T-helper 9 cell (primary cell): ENCODE measurements around the gene LETMD1.
"Not testable (repeated sequence)": the region's sequence is repeated elsewhere in the genome, so short reads cannot be mapped to it uniquely, and the experiment has no call there.

Source experiments
- DNase-seq: peaks from one replicate; pipeline ENCODE4 v3.0.0-alpha.2; 2020
- total RNA-seq, 2 donors: gene quantifications; one replicate each; lab custom pipeline; 2026; lab: John Stamatoyannopoulos, UW

The LETMD1 gene, protein sequence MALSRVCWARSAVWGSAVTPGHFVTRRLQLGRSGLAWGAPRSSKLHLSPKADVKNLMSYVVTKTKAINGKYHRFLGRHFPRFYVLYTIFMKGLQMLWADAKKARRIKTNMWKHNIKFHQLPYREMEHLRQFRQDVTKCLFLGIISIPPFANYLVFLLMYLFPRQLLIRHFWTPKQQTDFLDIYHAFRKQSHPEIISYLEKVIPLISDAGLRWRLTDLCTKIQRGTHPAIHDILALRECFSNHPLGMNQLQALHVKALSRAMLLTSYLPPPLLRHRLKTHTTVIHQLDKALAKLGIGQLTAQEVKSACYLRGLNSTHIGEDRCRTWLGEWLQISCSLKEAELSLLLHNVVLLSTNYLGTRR
- 48.0 to 54.9 reads per million in 2 donors for total RNA-seq

DNA sequence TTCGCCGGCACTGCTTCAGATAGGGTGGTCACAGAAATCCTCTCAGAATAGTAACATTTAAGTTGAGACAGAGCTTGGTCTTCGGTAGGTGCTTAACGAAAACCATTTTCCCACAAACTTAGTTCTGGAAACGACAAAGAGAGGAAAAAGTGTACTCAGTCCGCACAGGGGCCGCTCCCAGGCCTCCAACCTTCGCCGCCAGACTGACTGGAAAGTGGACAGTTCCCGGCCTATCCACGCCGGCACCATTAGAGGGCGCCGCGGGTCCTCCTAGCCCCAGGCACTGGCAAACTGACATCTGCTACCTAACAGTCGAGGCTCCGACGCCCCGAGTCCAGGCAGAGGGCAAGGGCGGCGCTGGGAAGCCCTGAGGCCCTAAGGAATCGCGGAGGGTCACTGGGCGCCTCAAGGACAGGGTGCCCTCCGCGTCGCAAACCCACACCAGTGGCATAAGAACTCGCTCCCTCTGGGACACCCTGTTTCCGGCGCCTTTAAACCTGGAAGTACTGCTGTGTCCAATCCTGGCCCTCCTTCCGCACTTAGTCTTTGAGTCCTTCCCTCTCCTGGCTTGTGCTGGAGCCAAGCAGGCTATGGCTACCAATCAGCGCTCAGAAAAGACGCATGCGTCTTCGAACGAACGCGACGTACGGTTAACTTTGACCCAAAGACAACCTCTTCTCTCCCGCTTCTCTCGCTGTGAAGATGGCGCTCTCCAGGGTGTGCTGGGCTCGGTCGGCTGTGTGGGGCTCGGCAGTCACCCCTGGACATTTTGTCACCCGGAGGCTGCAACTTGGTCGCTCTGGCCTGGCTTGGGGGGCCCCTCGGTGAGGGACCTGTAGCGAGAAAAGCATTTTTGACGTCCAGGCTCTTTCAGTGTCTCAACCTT, at the start of gene LETMD1:
LETMD1 (plus strand) TSS at position 673 of the 886 bp plus-strand sequence; CDS start at position 703, 30 bp downstream.
- peak; percentile 79 for DNase-seq

DNA sequence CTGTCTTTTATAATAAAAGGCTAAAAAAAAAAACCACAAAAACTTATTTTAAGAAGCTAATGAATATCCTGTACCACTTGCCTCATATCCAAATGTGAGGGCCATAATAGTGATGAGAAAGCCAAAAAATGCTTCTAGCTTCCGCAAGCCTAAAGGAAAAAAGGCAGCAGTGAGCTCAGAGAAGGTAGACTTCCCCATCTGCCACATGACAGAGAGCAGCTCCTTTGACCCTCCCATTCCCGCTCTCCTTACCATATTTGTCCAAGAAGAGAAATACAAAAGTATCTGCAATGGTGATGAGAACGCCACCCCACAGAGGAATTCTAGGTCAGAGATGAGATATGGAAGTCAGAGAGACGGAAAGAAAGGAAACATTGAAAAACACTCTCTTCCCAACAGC, 49.0 kb upstream of the LETMD1 start:
- no peak for DNase-seq

DNA sequence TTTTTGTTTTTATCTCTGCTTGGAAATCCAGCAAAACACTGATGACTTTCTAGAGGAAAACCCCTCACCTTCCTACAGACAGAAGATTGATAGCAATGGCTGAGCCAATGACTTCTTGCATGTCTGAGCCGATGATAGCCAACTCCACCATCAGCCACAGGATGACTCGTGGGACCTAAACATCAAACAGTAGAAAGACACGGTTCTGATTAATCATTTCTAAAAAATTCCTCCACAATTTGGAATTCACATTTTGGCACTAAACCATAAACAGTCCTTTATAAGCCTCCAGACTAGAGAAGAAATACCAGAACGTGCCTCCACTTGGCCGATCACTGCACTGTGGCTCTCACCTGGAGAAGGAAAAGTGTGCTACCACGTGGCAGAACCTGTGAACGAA, 47.9 kb upstream of the LETMD1 start:
- DNase-seq: no peak

DNA sequence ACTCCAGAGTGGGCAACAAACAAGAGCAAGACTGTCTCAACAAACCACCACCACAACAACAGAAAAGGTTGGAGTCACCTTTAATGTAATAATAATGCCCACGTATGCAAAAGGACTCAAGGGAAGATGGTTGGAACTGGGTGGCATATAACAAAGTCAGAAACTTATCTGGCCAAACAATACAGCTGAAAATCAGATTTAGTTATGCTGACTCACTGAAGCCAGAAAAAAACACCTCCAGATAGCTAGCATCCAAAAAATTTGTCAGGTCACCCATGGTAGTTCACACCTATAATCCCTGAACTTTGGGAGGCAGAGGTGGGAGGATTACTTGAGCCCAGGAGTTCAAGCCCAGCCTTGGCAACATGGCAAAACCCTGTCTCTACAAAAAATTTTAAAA, 46.3 kb upstream of the LETMD1 start:
- no peak for DNase-seq

DNA sequence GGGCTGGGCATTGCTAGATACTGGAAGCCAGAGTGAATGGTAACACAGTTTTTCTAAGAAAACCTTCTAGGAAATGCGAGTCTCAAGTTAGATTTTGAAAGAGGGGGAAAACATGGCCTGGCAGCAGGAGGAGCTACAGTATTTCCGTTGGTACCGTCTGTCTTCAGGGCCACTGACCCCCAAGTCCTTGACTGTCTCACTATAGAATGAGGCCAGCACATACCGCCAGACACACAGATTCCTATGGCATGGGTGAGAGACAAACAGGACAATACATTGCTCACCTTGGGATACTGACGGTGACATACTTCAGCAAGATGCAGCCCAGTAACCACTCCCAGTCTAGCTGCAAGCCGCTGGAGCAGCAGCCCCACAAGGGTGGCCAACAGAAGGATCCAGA, 43.6 kb upstream of the LETMD1 start:
- DNase-seq: no peak

DNA sequence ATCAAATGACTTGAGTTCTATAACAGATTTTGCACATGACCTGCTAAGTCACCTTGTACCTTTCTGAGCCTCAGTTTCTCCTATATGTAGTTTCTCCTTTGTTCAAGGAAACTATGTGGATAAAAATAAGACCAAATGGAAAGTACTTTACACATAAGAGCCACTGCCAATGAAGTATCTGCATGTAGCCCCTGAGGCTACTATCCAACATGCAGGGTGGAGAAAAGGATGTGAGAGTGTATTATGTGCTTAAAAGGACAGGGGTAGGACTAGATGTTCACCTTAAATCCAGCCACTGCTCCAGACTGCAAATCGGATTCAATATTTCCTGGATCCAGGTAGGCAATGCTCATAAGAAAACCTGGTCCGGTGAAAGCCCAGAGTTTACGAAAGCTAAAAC, 43.1 kb upstream of the LETMD1 start:
- DNase-seq: no peak

DNA sequence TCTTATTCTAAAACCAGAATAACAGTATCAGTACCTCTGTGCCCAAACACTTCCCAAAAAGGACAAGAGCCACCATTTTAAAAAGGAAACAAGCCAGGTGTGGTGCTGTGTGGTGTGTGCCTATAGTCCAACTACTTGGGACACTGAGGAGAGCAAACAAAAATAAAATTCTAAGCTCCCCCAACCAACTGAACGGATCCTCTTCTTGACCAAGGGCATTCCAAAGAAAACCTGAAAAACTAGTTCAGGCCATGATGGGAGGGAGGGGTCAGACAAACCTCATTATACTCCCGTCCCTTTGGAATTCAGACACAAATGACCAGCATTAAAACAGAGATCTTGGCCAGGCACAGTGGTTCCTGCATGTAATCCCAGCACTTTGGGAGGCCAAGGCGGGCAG, 42.5 kb upstream of the LETMD1 start:
- no peak for DNase-seq

DNA sequence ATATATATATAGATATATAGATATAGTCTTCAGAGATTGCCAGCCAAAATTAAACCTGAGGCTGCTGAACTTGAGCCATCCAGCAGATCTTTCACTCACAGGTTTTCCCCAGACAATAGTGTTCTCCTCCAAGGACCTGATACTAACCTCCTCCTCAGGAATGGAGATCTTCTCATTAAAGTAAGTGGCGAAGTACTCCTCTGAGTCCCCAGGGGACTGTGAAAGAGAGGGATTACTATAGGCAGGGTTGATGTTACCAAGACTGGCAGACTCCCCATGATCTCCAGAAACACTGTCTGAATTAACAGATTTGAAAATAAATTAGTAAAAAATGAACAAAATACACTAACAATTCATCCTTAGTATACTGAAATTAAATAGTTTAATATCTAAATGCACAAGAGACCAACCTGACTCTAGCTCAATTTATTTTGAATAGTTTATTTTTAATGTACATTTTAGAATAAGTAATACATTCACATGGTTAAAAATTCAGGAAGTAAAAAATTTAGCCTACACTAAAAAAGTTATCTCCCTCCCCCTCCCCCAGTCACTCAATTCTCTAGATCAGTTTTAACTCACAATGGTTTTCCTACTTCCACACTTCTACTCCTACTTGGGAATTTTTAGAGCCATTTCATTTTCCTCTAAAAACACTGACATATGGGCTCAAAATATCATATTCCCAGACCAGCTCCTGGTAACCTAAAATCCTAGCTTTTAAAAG, 39.6 kb upstream of the LETMD1 start:
- DNase-seq: no peak

DNA sequence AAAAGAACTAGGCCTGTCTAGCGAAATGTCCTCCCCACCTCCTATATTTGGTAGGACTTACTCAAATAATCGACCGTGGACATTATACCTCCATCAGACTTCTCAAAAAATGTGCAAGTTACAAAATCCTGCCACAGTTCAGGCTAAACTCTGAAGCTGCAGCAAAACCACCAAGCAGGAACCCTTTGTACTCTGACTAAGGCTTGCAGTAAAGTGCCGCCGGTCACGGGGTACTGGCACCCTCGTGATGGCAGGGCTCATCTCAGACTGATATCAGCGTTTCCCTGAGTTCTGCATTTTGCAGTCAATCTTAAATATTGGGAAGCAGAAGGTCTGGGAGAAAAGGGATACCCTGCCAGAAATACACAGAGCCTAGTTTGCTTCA, 39.1 kb upstream of the LETMD1 start:
- peak; percentile 26 for DNase-seq

DNA sequence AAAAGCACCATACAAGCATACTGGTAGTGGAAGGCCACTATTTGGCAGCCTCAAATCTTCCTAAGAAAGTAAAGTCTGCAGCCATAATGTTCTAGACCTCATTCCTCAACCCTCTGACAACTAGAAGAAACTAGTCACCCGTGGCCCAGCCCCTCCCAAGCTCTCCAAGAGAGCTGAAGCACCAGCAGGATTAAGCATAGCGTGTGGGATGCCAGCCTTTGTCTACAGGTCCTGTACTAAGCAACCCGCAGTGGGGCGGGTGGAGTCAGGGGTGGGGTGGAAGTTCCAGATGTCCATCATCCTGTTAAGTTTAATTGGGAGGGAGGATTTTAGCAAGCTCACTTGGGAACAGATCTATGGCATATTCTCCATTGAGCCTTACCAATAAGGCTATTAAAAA, 36.2 kb upstream of the LETMD1 start:
- no peak for DNase-seq

DNA sequence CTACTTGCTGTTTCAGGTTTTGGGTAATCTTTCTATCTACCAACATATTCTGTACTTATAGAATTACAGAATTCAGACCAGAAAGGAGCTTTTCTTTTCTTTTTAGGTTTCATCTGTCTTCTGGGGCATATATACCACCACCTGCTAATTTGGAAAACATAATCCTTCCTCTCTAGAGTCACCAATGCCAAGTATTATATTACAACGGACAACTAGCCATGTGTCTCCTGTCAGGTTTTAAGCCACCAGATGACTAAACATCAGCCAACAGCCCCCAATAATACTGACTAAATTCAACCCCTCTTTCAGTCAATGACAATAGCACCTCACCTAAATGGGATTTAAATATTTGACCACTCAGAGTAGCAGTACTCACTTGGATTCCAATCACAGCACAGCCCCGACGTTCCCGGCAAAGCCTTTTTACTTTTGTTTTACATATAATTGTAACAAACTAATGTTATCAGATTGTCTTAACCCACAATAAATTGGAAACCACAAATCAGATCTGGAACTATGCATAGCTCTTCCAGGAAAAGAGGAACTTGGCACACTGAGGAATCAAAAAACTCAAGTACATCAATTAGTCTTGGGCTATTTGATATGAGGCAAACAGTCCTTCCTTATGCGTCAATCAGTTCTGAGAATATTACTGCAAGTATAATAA, 35.4 kb upstream of the LETMD1 start:
- no peak for DNase-seq

DNA sequence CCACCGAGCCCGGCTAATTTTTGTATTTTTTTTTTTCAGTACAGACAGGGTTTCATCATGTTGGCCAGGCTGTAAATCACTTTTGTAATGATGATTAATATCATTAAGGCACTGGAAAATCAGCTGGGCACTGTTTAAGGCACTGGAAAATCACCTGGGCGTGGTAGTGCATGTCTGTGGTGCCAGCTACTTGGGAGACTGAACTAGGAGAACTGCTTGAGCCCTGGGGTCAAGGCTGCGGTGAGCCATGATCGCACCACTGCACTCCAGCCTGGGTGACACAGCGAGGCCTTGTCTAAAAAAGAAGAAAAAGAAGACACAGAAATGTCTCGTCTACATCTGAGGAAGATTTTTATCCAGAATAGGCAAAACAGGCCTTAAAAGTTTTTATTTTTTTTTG, 34.7 kb upstream of the LETMD1 start:
- DNase-seq: no peak

DNA sequence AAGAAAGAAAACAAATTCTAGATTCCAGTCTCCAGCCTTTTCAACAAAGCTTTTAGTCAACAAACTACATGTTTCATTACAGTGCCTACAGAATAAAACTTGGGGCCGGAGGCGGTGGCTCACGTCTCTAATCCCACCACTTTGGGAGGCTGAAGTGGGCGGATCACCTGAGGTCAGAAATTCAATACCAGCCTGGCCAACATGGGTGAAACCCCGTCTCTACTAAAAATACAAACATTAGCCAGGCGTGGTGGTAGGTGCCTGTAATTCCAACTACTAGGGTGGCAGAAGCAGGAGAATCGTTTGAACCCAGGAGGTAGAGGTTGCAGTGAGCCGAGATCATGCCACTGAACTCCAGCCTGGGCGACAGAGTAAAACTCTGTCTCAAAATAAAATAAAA, 33.7 kb upstream of the LETMD1 start:
- DNase-seq: not testable (repeated sequence)

DNA sequence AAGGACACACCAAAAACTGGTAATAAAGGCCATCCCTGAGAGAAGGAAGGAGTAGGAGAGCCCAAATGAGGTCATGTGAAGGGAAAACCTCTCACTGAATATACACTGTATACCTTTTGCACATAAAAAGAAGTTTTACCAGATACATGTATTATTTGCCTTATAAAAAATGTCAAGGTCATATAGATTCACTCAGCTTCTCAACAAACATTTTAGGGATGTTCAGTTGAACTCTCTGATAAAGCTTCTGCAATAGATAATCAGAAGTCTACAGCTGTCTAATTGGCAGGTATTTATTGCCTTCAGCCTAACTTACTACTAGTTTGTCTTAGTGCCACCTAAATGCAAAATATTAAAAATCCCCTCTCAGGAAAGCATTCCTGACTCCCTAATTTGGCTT, 30.7 kb upstream of the LETMD1 start:
- no peak for DNase-seq

DNA sequence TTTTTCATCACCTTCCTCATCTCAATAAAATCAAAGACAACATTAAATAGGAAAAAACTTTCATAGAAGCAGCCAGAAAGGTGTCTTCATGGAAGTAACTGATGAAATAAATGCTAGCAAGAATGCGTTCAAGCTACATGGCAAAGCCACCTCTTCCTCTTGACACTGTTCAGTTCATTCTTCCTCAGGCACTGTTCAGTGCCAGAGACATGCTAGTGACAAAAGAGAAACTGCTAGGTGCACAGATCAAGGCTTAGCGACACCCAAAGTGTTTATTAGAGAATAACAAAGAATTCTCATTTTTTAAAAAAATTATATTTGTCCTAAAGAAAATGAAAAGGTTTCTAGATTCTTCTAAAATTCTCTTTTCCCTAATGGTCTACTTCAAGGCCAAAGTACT, 29.2 kb upstream of the LETMD1 start:
- no peak for DNase-seq

DNA sequence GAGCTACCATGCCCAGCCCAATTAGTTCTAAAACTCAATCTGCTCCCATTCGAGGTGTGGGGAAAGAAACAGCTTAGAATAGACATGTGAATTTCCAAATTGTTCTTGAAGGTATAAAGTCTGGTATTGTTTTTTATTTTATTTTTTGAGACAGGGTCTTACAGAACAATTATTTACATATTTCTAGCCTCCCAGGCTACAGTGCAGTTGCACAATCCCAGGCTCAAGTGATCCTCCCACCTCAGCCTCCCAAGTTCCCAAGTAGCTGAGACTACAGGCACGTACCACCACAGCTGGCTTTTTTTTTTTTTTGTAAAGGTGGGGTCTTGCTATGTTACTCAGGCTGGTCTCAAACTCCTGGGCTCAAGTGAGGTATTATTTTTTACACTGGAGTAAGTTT, 28.2 kb upstream of the LETMD1 start:
- DNase-seq: no peak

DNA sequence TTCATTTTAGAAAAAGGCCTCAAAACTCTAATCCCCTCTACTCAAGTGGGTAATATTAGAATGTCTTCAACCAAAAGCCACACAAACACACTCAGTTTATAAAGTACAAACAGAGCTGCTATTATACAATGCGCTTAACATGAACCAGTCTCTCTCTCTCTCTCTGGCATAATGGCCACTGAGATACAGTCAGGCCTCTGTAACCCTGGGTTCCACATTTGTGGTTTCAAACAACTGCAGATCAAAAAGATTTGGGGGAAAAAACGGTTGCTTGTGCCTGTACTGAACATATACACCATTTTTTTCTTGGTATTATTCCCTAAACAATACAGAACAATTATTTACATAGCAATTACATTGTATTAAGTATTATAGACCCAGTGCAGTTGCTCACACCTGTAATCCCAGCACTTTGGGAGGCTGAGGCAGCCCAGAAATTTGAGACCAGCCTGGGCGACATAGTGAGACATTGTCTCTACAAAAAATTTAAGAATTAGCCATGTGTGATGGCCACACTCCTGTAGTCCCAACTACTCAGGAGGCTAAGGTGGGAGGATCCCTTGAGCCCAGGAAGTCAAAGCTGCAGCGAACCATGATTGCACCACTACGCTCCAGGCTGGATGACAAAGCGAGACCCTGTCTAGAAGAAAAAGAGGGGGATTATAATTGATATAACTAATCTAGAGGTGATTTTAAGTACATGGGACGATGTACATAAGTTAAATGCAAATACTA, 27.5 kb upstream of the LETMD1 start:
- DNase-seq: no peak

DNA sequence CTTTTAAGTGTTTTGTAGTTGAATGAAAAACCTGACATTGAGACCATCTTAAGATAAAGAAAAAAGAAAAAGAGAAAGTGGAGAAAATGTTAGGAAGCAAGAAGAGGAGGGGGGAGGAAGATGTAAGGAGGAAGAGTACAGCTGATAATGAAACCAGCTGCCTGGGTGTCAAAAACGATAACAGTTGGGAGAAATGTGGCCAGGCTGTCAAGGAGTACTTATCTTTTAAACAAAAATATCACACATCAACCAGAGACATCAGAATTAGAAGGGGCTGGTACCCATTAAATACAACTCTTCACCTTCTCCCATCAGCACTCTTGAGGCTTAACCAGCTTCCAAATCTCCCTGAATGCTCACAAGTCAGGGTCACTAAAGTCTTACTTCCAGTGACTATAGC, 26.4 kb upstream of the LETMD1 start:
- DNase-seq: no peak

DNA sequence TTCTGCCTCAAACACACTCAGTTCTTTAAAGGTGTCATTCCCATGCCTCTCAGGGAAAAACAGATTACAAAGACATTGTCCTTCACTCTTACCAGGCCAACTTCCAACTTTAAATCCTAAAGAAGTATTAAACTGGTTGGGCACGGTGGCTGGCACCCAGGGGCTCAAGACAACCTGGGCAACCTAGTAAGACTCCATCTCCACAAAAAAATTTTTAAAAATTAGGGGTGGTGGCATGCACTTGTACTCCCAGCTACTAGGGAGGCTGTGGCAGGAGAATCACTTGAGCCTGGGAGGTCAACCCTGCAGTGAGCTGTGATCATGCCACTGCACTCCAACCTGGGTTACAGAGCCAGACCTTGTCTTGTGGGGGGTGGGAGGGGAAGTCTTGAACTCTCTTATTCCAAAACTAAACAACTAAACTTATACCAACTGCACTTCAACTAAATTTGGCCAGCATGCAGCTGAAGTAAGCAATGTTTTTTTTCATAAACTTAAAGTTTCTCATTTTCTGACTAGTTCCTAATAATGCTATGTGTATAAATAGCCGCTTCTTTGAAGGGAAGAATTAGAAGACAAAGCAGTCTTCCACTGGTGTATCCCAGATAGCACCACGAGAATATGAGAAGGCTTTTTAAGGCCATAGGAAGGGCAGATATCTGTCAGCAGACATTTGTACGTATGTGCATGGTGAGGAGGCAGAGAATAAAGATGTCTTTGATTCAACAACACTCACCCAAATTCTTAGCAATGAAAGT, 24.3 kb upstream of the LETMD1 start:
- no peak for DNase-seq

DNA sequence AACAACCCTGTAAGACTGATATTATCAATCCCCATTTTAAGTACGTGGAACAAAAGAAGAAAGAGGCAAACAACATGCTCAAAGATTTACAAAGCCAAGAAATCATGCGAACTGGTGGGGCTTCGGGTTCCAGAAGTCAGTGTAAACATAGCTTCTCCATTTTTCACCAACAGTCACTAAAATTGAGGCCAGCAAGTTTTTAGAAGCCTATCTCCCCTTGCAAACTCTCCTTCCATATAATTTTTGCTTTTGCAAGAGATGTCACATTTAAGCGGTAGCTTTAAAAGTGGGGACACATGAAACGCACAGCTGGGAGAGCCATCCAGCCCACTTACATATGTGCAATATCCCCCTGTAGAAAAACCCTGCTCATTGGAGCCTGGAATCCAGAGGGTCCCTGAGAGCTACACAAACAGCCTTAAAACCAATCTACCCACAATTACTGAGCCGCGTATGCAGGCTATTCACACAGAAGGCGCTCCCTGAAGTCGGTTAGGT, 22.7 kb upstream of the LETMD1 start:
- DNase-seq: no peak
